Mucosa of descending colon (tissue), 3 donors: ENCODE results near the gene ARL2BP. TPM values are rescaled to one million over a fixed set of nuclear protein-coding genes. Genes with fewer than 3 reads are reported as not detected.
"Not testable (repeated sequence)": the region's sequence is repeated elsewhere in the genome, so short reads cannot be mapped to it uniquely, and the experiment has no call there.

Experiments
- ATAC-seq: fragments of 200-7000 bp; cut with Tn5 transposase; one replicate; pipeline ENCODE4 v1.9.1; 2020; ENCODE audit warnings: mild to moderate bottlenecking, moderate library complexity
- DNase-seq, 3 donors: peaks; one replicate each; pipeline ENCODE4 v3.0.0-alpha.2; 2020
- H3K36me3 ChIP-seq: fragments of 200-600 bp; one replicate; pipeline ENCODE4 v1.8.0; 2021; ENCODE audit warnings: low read depth, mild to moderate bottlenecking
- H3K4me1 ChIP-seq: fragments of 200-600 bp; one replicate; pipeline ENCODE4 v1.8.0; 2021; ENCODE audit warnings: low read depth, mild to moderate bottlenecking
- H3K4me3 ChIP-seq: fragments of 200-600 bp; one replicate; pipeline ENCODE4 v1.8.0; 2021; ENCODE audit warnings: mild to moderate bottlenecking
- H3K9me3 ChIP-seq: fragments of 200-600 bp; one replicate; pipeline ENCODE4 v1.8.0; 2021; ENCODE audit warnings: mild to moderate bottlenecking
- CTCF ChIP-seq: fragments of 200-600 bp; IDR thresholded peaks from one replicate; pipeline ENCODE4 v1.8.0; 2022; ENCODE audit warnings: antibody characterized with exemption, mild to moderate bottlenecking
- intact Hi-C, 2 donors: fragments of 100-400 bp; cut with DNase I in 1 of 2; cut with micrococcal nuclease in 1 of 2; formaldehyde crosslinking; loops; one replicate each; pipeline versions ENCODE4 v1.11.0 to v1.11.1; 2022; cut with DNase I, micrococcal nuclease
- total RNA-seq, 3 donors: library from RNA; stranded (reverse); fragmentation: NEBNext Ultra II Directional in 2 of 3; extraction: Animal tissue kit (Norgen Biotek cat#: 25700) in 2 of 3; gene quantifications; one replicate each; pipeline versions ENCODE4 v1.2.1 to v1.2.4, GENCODE V29; 2021 to 2023
- donor health status: DM: no; HTN: no; CAD: no; lungs with moderate emphysema.
- donor health status: DM: no; HTN: no; CAD: no.
- donor health status: DM: no; HTN: yes; CAD: no.

ARL2BP gene
- total RNA-seq, 3 donors from 2014 or later: 29.2 to 39.7 (median 35.4) TPM

DNA sequence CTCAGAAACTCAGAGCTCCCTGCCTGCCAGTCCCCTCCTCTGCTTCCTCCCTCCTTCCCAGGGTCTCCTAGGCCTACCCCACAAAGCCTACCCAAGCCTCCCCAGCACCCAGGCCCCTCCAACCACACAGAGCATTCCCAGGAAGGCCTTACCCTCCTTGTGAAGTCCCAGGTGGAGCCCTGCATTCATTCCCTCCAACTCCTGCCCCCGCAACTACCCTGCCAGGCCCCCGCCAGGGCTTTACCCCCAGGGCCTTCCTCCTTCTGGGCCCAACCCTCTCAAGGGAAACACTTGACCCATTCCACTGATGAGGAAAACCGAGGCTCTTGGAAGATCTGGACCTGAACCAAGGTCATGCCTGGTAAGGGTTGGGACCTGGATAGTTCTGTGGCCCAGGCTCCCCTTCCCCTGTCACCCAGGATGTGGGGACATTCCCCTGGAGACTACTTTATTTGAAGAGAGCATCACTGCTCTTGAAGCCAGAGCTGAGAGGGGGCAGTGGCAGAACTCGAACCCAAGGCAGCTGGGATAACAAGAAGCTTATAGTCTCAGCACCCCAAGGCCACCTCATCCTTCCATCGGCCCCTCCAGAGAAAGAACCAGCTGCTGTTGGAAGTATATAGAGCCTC is 26.9 kb downstream of the ARL2BP start:
- intact Hi-C loops: no loop called here
- Histone ChIP-seq H3K9me3 (no peaks in the 10 kb centered on the region), H3K36me3 (no peaks in the 10 kb centered on the region), H3K4me3 (no peak overlapping the region), H3K4me1 (peaks cover 3% of the 10 kb centered on the region)
- TF ChIP-seq CTCF: no peak
- peak in 1 of 3 donors; percentile 28 for DNase-seq
- no peak for ATAC-seq

- DNase-seq (peak in 1 of 3 donors; percentile 38), ATAC-seq (no peak)
- Histone ChIP-seq H3K9me3 (no peaks in the 10 kb centered on the region), H3K4me3 (no peak overlapping the region), H3K4me1 (peaks cover 13% of the 10 kb centered on the region), H3K36me3 (no peaks in the 10 kb centered on the region)
- TF ChIP-seq CTCF: no peak
- intact Hi-C loops: no loop called here
These were observed 28.3 kb downstream of the ARL2BP start for GRCh38 chr16:57273359-57273758.

DNA sequence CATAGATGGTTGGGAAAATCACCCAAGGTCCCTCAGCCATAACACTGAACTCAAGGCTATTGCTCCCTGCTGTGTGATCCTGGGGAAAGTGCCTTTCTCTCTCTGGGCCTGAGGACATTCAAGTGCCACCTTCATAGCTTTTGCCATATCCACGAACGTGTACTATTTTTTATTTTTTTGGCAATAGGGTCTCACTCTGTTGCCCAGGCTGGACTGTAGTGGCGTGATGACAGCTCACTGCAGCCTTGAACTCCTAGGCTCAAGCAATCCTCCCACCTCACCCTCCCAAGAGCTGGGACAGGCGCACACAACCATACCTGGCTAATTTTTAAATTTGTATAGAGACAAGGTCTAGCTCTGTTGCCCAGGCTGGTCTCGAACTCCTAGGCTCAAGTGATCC is 28.8 kb downstream of the ARL2BP start:
- Histone ChIP-seq H3K4me1 (peaks cover 13% of the 10 kb centered on the region), H3K36me3 (no peaks in the 10 kb centered on the region), H3K9me3 (no peaks in the 10 kb centered on the region), H3K4me3 (no peak overlapping the region)
- TF ChIP-seq CTCF: no peak
- no peak for ATAC-seq
- intact Hi-C loops: no loop called here
- DNase-seq: no peak

DNA sequence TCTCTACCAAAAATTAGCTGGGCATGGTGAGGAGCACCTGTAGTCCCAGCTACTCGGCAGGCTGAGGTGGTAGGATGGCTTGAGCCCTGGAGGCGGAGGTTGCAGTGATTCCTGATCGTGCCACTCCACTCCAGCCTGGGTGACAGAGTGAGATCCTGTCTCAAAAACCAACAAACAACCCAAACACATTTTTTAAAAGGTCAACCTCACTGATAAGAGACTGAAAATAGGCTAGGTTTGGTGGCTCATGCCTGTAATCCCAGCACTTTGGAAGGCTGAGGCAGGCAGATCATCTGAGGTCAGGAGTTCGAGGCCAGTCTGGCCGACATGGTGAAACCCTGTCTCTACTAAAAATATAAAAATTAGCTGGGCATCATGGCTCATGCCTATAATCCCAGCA is 30.9 kb downstream of the ARL2BP start:
- H3K9me3 ChIP-seq, intact Hi-C loops, DNase-seq, H3K36me3 ChIP-seq, H3K4me3 ChIP-seq, ATAC-seq: not testable (repeated sequence)
- peaks cover 17% of the 10 kb centered on the region for H3K4me1 ChIP-seq

DNA sequence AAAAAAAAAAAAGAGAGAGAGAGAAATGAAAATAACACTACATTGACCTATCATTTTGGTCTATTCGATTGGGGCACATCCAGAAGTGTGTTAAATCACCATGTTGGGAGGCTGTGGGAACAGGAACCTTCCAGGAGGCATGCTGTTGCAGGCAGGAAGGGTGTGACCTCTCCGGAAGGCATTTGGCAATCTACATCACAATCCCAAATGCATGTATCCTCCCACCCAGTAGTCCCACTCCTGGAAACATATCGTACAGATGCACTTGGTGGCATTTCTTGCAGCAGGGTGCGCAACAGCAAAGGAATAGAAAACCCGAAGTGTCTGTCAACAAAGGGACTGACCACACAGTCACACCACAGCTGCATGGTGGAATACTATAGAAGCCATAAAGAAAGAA is 31.5 kb downstream of the ARL2BP start:
- DNase-seq: no peak
- TF ChIP-seq CTCF: no peak
- intact Hi-C loops: no loop called here
- no peaks in the 10 kb centered on the region for H3K36me3 ChIP-seq
- no peak overlapping the region for H3K4me3 ChIP-seq
- H3K4me1 ChIP-seq: peaks cover 17% of the 10 kb centered on the region
- no peaks in the 10 kb centered on the region for H3K9me3 ChIP-seq
- ATAC-seq: peak; percentile 61

DNA sequence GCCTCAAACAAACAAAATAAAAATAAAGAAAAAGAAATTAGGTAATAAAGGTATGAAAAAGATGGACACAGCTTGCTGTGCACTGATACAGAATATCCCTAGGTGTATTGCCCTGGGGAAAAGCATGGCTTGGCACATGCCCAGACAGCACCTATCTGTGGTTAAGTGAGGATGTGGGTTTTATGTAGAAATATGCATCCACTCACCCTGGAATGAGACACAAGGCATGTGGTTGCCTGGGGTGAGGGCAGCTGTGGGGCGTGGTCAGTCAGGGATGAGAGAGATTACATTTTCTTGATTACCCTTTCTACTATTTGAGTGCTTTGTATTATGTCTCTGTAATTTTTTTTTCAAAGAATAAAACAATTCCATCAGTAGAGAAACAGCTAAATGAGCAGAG is 32.5 kb downstream of the ARL2BP start:
- H3K9me3 ChIP-seq: no peaks in the 10 kb centered on the region
- no peaks in the 10 kb centered on the region for H3K36me3 ChIP-seq
- no peak for TF ChIP-seq CTCF
- peak in 1 of 3 donors; percentile 55 for DNase-seq
- intact Hi-C loops: no loop called here
- peaks cover 17% of the 10 kb centered on the region for H3K4me1 ChIP-seq
- ATAC-seq: peak; percentile 25
- no peak overlapping the region for H3K4me3 ChIP-seq
